ENCODE measurements around the gene ING1. TPM values are rescaled to one million over a fixed set of nuclear protein-coding genes. Genes with fewer than 3 reads are reported as not detected.
"Not testable (repeated sequence)": the region's sequence is repeated elsewhere in the genome, so short reads cannot be mapped to it uniquely, and the experiment has no call there.

Gene ING1
- total RNA-seq, 1 donor from 2014 or later = 13.5 TPM

- peak; percentile 100 for DNase-seq
These were observed 2.1 kb downstream of the ING1 start for GRCh38 chr13:110715395-110716246.

GRCh38 chr13:110716247-110716515, 2.7 kb downstream of the ING1 start:
- no peak for DNase-seq

- DNase-seq = no peak
These were observed 5.7 kb downstream of the ING1 start for GRCh38 chr13:110719036-110719710.

DNA sequence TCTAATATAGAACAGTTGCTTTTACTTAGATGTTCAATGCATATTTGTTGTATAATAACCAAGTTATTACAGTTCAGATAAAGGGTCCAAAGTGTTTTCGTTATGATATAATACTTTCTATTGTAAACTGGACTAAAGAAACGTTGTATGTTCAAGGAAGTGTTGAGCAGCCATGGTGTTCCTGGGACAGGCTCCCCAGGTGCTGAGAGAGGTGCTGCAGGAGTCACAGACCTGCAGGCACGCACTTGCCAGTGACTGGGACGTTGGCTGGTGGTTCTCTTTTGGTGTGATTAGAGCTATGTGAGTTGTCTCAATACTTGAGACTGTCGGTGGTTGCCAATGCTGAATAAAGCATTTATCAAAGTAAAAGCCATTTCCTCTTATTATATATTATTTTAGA, 9.5 kb downstream of the ING1 start:
- no peak for DNase-seq

DNA sequence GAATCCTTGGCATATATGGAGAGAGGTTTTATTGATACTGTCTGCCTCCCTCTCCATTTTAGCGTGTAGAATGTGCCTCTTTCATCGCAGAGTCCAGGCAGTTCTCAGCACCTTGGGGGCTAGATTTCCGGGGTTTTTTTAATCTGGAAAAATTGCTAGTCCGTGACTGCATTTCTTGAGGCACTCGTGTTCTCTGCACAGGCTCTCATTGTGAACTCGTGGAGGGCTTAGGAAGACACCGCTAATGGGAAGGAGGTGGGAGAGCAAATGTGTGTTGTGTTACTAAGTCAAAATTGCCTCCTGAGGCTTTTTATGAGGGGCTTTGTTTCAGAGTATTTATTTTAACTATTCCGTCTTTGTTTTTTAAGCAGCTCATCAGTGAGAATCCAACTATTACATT, 10.1 kb downstream of the ING1 start:
- DNase-seq = no peak

- DNase-seq = not testable (repeated sequence)
These were observed 12.7 kb downstream of the ING1 start for GRCh38 chr13:110726153-110726552.

DNA sequence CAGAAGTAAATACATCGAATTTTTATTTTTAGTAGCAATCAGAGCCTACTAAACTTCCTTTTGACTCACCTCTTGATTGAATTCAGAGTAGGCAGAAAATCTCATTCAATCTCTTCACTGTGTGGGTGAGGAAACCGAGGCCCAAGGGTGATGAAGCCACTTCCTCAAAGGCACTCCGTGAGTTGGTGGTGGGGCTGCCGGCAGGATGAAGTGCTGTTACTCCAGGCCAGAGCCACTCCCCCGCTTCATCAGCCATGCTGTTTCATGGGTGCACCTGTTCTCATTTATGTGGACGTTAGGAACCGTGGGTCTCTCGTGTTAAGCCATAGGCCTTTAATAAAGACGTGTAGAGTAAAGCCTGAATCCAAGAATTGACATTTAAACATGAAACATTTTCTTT, 13.2 kb downstream of the ING1 start:
- DNase-seq = no peak

- DNase-seq = no peak
These were observed 17.6 kb downstream of the ING1 start for GRCh38 chr13:110731072-110731471.

DNA sequence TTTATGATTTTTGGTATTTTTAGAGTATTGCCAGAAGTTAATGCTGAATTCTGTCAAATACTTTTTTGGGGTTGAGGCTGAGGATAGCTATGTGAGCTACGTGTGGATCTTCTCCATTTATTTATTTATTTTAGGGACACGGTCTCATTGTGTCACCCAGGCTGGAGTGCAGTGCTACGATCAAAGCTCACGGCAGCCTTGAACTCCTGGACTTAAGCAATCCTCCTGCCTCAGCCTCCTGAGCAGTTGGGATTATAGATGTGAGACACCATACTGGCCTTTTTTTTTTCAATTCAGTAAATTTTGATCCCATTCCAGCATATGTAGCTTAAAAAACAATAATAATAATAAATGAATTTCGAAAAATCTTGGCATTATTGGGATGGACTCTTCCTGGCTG, 21.1 kb downstream of the ING1 start:
- DNase-seq = no peak

DNA sequence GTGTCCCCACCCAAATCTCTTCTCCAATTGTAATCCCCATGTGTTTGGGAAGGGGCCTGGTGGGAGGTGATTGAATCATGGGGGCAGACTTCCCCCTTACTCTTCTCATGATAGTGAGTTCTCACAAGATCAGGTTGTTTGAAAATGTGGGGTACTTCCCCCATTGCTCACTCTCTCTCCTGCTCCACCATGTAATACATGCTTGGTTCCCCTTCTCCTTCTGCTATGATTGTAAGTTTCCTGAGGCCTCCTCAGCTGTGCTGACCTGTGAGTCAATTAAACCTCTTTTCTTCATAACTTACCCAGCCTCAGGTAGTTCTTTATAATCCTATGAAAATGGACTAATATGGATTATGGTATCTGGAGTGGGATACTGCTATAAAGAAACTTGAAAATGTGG, 24.1 kb downstream of the ING1 start:
- no peak for DNase-seq

- DNase-seq = no peak
These were observed 30.2 kb downstream of the ING1 start for GRCh38 chr13:110743687-110744086.

DNA sequence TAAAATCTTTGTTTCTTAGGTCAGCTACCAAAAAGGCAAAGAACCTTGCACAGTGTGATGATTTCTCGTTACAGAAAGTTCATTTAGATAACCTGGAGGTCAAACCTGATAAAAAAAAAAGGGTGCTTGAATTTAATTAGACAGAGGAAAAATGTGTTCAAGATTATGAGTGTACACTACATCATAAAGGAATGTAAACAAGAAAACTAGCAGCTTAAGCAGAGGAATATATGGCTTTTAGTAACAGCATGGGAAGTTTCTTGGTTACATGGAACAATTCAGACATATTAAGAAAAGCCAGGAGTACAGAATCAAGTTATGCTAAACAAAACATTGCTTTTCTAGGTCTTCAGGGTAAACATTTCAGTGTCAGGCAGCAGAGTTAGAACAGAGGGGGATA, 32.9 kb downstream of the ING1 start:
- no peak for DNase-seq

DNA sequence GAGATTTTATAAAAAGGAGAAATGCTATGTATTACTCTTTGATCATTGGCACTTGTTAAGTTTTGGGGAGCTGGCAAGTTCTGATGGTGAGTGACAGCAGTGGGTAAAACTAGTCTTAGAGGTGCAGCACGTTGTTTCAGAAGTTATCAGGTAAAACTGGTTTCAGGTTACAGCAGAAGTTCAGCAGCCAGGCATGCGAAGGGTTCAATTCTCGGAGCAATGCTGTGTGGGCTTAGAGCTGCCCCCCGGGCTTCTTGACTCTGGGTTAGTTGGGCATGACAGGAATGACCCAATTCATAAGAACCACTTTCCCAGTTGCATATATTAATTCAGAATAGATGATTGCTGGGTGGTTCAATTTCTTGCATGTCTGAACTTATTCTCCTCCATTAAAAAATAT, 34.8 kb downstream of the ING1 start:
- DNase-seq = no peak

GRCh38 chr13:110756219-110756631, 42.7 kb downstream of the ING1 start:
- no peak for DNase-seq

GRCh38 chr13:110757296-110757695, 43.8 kb downstream of the ING1 start:
- no peak for DNase-seq

DNA sequence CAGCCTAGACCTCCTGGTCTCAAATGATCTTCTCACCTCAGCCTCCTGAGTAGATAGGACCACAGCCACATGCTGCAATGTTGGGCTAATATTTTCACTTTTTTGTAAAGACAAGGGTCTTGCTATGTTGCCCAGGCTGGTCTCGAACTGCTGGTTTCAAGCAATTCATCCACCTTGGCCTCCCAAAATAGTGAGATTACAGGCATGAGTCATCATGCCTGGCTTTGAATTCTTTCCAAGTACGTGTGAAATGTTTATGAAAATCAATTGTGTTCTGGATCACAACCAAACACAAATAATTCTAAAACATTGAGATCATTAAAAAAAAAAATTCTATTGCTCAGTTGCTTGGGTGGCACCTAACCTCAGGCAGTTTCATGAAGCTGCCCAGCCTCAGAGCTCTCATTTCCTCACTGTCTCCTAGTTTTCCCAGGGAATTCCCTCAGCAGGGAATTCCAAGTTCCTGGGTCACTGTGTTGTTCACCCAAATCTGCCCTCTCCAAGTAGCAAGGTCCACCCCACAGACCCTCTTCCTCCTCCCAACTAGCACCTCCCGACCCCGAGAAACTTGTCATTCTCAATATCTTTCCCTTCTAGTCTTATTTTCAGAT, 44.8 kb downstream of the ING1 start:
- DNase-seq = no peak

GRCh38 chr13:110759710-110760109, 46.2 kb downstream of the ING1 start:
- no peak for DNase-seq

- no peak for DNase-seq
These were observed 47.1 kb downstream of the ING1 start for GRCh38 chr13:110760611-110761010.

DNA sequence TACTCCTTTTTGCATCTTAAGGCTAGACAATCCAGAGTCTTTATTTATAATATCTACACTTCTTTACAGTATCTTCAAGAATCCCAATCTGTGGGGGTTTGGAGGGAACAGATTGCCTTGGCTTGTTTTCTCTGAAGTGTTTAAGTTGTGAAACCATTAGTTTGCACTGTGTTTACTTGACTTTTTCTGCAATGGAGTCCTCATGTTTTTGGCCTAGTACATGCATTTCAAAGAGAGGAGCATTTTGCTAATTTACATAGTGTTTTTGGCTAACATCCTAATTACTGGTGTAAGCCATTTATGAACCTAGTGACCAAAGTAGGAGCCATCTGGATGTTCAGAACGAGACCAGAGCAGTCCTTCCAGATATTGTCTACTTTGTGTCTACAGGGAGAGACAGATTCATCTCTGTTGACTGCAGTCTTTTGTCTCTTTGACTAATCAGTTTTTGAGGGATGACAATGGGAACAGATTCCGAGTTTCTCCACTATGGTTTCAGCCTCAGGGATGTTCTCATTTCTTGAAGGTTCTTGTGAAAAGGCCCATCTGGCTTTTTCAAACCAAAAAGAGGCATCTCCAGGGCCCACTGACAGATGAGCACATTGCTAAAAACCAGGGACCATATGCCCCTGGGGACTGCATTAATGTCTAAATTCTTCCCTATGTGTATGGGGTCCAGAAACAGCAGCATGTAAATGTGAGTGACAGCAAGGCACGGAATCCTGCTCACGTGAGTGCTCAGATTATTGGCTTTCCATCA, 53.4 kb downstream of the ING1 start:
- DNase-seq = no peak

GRCh38 chr13:110767476-110767875, 54.0 kb downstream of the ING1 start:
- DNase-seq = no peak

DNA sequence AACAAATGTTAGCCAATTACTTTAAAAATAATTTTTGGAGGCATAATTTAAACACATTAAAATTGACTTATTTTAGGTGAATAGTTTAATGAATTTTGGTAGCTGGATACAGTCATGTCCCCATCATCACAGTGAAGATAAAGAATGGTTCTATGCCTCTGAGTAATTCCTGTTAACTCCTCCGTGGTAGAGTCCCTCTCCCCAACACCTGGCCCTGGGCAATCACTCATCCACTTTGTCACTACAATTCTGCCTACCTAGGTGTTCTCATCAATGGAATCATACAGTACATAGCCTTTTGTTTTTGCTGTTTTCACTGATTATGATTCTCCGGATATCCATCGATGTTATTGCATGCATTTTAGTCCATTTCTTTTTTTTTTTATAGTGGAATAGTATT, 55.6 kb downstream of the ING1 start:
- DNase-seq = no peak

DNA sequence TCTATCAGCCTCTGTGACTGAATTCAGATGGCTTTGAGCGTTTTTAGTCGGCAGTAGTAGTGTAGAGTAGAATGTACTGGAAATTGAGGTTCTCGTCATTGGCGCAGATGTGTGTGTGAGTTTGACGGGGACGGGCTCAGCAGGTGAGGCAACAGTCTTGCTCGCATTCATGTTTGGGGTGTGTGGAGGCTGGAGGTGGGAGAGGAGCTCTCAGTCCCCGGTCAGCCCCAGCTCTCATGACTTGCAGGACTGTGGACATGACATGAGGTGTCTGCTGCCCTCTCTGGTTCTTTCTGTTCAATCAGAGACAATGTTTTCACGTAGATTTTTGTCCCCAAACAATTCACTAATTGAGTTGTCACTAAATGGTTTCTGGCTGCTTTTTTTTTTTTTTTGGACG, 57.2 kb downstream of the ING1 start:
- no peak for DNase-seq

DNA sequence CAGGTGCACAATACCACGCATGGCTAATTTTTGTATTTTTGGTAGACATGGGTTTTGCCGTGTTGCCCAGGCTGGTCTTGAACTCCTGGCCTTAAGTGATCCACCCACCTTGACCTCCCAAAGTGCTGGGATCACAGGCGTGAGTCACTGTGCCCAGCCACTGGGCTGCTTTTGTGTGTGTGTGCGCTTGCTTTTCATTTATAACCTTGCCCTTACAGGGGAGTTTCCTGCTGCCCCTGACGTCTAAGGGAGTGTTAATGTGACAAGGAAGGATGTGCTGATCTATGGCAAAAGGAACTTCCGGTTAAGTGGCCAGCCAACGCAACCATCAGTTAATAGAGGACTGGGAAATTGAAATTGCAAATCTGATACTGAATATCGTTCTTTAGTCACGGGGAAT, 57.7 kb downstream of the ING1 start:
- DNase-seq = no peak

All from skin of body (tissue), 2 donors.